Skeletal muscle satellite cell (primary cell): ENCODE results near the gene MYT1.
"Not testable (repeated sequence)": the region's sequence is repeated elsewhere in the genome, so short reads cannot be mapped to it uniquely, and the experiment has no call there.

Experiments used
- H3K27me3 ChIP-seq: 2 replicates; pipeline ENCODE4 v1.7.0; 2013; ENCODE audit warnings: low read length; ENCODE audit not compliant: control insufficient read depth, insufficient read depth
- H3K36me3 ChIP-seq: 2 replicates; pipeline ENCODE4 v1.7.0; 2013; ENCODE audit warnings: mild to moderate bottlenecking, control low read depth, low read length; ENCODE audit not compliant: insufficient read depth
- H3K4me1 ChIP-seq: 2 replicates; pipeline ENCODE4 v1.7.0; 2013; ENCODE audit warnings: low read length; ENCODE audit not compliant: control insufficient read depth, insufficient read depth
- H3K4me2 ChIP-seq: 2 replicates; pipeline ENCODE4 v1.7.0; 2013; ENCODE audit warnings: mild to moderate bottlenecking, low read length
- H3K4me3 ChIP-seq: 2 replicates; pipeline ENCODE4 v1.7.0; 2013; ENCODE audit warnings: low read length
- H3K9ac ChIP-seq: 2 replicates; pipeline ENCODE4 v1.7.0; 2013; ENCODE audit warnings: mild to moderate bottlenecking, low read depth, low read length, moderate library complexity
- H3K9me3 ChIP-seq: replicated peaks from 2 replicates; pipeline ENCODE4 v1.7.0; 2013; ENCODE audit warnings: mild to moderate bottlenecking, control low read depth, low read length

MYT1 gene

DNA sequence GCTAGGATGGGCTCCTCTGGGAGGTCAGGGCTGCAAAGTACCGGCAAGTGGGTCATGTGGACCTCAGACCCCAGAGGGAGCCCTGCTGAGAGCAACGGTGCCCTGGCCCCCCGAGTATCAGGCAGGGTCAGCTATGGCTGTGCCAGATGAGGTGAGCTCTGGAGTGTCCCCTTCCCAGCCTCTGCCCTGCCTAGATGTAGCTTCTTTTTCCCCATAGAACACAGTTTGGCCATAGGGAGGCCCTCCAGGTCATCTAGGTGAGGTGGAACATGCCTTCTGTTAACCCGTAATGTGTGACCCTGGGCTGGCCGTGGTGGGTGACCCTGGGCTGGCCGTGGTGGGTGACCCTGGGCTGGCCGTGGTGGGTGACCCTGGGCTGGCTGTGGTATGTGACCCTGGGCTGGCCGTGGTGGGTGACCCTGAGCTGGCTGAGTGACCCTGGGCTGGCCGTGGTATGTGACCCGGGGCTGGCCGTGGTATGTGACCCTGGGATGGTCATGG, 70.1 kb downstream of the MYT1 start:
- Histone ChIP-seq H3K4me2 (no peak overlapping the region), H3K36me3 (no peaks in the 10 kb centered on the region), H3K9ac (no peak overlapping the region), H3K27me3 (peaks cover 19% of the 10 kb centered on the region), H3K4me1 (no peaks in the 10 kb centered on the region), H3K9me3 (no peaks in the 10 kb centered on the region), H3K4me3 (no peak overlapping the region)

DNA sequence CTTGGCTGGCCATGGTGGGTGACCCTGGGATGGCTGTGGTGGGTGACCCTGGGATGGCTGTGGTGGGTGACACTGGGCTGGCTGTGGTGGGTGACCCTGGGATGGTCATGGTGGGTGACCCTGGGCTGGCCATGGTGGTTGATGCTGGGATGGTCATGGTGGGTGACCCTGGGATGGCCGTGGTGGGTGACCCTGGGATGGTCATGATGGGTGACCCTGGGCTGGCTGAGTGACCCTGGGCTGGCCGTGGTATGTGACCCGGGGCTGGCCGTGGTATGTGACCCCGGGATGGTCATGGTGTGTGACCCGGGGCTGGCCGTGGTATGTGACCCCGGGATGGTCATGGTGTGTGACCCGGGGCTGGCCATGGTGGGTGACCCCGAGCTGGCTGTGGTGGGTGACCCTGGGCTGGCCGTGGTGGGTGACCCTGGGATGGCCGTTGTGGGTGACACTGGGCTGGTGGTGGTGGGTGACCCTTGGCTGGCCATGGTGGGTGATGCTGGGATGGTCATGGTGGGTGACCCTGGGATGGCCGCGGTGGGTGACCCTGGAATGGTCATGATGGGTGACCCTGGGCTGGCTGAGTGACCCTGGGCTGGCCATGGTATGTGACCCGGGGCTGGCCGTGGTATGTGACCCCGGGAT, 70.8 kb downstream of the MYT1 start:
- not testable (repeated sequence) for H3K4me3 ChIP-seq, H3K4me1 ChIP-seq, H3K36me3 ChIP-seq, H3K4me2 ChIP-seq, H3K9ac ChIP-seq, H3K9me3 ChIP-seq
- H3K27me3 ChIP-seq: peaks cover 22% of the 10 kb centered on the region

DNA sequence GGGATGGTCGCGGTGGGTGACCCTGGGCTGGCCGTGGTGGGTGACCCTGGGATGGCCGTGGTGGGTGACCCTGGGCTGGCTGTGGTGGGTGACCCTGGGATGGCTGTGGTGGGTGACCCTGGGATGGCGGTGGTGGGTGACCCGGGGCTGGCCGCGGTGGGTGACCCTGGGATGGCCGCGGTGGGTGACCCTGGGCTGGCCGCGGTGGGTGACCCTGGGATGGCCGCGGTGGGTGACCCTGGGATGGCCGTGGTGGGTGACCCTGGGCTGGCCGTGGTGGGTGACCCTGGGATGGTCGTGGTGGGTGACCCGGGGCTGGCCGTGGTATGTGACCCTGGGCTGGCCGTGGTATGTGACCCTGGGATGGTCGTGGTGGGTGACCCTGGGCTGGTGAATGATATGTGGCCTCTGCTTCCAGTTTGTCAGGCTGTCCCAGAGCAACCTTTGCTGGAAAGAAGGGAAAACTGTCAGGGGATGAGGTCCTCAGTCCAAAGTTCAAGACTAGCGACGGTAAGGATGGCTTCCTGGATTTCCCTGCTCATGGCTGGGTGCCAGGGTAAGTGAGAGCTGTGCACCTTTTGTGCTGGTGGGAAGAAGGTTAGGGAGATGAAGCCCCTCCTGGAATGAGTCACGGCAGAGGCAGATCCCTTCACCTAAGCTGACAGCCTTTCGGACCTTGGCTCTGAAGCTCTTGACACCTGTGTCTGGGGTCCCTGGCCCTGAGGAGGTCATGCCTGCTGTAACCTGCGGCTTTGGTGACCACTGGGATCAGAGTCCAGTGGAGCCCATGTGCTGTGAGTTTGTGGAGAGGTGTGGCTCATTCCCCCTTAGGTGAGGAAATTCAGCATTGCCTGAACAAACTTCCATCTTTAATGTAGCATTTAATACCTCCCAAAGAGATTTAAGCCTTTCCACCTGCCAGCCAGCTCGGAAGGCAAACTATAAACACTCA, 72.2 kb downstream of the MYT1 start:
- H3K9ac ChIP-seq: no peak overlapping the region
- H3K4me3 ChIP-seq: no peak overlapping the region
- H3K36me3 ChIP-seq: no peaks in the 10 kb centered on the region
- peaks cover 22% of the 10 kb centered on the region for H3K27me3 ChIP-seq
- no peaks in the 10 kb centered on the region for H3K4me1 ChIP-seq
- H3K4me2 ChIP-seq: no peak overlapping the region
- H3K9me3 ChIP-seq: no peaks in the 10 kb centered on the region

DNA sequence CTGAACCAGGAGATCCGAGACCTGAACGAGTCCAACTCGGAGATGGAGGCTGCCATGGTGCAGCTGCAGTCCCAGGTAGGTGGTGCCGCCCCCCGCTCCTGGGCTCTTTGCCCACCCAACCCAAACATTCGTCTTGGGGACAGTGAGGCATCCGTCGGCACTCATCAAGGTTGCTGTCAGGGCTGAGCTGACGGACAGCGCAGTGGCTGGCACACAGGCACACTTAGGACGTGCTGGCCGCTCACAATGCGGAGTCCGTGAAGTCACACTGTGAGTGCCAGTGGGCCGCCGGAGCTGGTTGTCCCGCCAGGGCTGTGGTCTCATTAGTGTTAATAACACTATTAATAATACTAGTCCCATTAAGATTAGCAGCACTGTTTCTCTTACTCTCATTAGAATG, 73.1 kb downstream of the MYT1 start:
- H3K4me3 ChIP-seq: no peak overlapping the region
- H3K4me1 ChIP-seq: no peaks in the 10 kb centered on the region
- H3K4me2 ChIP-seq: no peak overlapping the region
- no peaks in the 10 kb centered on the region for H3K9me3 ChIP-seq
- H3K27me3 ChIP-seq: peaks cover 26% of the 10 kb centered on the region
- H3K9ac ChIP-seq: no peak overlapping the region
- no peaks in the 10 kb centered on the region for H3K36me3 ChIP-seq

DNA sequence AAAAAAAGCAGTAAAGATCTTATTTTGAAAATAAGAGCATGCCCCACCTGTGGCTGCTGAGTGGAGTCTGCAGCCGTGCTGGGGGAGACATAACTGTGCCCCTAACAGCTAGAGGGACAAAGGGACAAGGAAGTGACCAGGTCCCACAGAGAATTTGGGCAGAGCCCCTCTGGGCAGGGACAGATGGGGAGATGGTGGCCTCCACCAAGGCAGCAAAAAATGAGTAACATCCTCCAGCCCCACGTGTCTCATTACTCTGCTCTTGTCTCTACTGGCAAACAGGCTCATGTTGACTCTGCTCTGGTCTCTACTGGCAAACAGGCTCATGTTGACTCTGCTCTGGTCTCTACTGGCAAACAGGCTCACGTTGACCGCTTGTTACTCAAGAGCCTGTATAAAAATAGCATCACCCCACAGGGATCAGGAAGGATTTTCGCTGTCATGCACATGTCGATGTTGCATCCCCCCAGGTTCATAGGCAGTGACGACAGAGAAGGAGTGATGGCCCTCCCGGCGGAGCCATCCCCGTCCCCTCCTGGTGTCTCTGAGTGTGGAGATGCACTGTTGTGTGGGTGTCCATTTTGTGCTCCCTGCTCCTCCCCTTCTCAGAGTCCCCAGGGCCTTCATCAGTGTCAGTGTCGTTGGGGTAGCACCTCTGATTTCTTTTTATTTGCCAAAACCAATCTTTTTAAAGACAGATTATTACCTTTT, 74.0 kb downstream of the MYT1 start:
- H3K4me3 ChIP-seq: no peak overlapping the region
- no peaks in the 10 kb centered on the region for H3K36me3 ChIP-seq
- H3K9ac ChIP-seq: no peak overlapping the region
- peaks cover 36% of the 10 kb centered on the region for H3K27me3 ChIP-seq
- no peak overlapping the region for H3K4me2 ChIP-seq
- no peaks in the 10 kb centered on the region for H3K4me1 ChIP-seq
- H3K9me3 ChIP-seq: no peaks in the 10 kb centered on the region

DNA sequence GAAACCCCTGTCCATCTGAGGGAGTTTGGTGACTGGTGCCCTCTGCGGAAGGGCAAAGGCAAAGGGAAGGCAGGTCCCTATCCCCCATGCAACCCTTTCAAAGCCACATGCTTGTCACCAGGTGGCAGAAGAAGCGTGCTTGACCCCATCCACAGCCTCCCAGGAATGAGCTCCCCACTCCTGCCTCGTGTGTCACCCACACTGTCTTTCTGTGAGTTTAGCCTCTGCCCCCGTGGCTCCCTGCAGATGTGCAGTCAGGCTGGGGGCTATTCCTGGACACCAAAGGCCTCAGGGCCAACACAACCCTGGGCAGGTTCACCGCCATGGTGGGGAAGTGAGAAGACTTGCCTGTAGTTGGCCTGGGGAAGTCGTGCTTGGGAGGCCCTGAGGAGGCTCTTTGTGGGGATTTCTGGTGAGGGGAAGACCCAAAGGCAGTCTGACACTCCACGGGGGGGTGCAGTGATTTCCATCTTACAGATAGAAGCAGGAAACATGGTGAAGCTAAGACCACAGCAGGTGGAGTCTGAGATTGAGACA, 74.7 kb downstream of the MYT1 start:
- no peak overlapping the region for H3K4me2 ChIP-seq
- no peak overlapping the region for H3K9ac ChIP-seq
- H3K9me3 ChIP-seq: no peaks in the 10 kb centered on the region
- H3K4me3 ChIP-seq: no peak overlapping the region
- H3K27me3 ChIP-seq: peaks cover 42% of the 10 kb centered on the region
- H3K4me1 ChIP-seq: no peaks in the 10 kb centered on the region
- H3K36me3 ChIP-seq: no peaks in the 10 kb centered on the region

DNA sequence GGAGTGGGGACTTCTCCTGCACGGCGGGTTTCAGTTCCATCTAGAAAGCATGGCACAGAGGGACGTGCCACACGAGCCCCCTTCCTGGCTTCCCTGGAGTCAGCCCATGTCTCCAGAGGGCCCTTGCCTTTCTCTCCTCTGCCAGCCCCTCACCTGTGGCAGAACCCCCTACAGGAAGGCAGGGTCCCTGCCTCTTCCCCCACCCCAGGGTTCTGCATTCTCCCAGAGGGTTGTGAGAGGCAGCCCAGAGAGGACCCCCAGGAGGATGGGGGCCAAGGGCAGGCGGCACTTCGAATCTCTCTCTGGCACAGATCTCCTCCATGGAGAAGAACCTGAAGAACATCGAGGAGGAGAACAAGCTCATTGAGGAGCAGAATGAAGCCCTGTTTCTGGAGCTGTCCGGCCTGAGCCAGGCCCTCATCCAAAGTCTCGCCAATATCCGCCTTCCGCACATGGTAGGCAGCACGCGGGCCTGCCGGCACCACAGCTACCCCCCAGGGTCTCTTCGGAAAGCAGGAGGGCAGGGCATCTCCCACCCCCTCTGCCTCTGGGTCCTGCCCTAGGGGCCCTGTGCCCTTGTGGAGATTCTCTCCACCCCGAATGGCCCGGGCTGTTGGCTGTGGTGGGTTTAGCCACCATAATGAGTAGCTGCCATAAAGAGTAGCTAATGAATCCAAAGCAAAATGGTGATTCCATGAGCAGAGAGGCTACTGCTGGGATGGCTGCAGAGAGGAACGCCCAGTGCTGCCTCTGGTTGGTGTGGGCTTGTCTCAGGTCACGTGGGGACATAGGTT, 75.4 kb downstream of the MYT1 start:
- Histone ChIP-seq H3K9ac (no peak overlapping the region), H3K9me3 (no peaks in the 10 kb centered on the region), H3K27me3 (peaks cover 49% of the 10 kb centered on the region), H3K4me3 (no peak overlapping the region), H3K4me1 (no peaks in the 10 kb centered on the region), H3K36me3 (no peaks in the 10 kb centered on the region), H3K4me2 (no peak overlapping the region)

DNA sequence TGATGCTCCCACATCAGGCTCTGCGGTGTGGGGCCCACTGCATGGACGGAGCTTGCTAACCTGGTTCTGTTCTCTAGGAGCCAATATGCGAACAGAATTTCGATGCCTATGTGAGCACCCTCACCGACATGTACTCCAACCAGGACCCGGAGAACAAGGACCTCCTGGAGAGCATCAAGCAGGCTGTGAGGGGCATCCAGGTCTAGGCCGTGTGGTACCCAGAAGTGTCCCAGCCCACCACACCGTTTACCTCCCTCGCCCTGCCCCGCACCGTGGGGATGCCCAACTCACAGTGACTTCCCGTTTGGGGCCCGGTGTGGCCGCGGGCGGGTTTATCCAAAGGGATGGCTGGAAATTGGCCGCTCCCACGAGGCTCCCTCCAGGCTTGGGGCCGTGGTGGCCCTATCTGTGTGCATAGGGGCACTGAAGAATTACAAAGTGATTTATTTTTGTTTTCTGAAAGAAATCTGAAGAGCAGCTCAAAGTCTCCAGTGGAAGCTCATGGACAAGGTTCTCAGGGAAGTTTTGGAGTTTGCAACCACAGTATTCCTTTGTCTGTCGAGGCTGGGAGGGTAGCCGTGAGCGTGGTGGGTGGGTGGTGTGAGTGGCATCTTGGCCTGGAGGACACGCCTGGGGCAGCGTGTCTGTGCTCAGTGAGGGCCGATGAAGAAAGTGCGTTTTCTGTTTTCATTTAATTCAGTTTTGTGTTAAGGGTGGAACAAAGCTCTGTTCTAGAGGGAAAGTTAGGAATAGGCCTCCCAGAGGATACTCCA, 76.2 kb downstream of the MYT1 start:
- Histone ChIP-seq H3K9ac (no peak overlapping the region), H3K4me3 (no peak overlapping the region), H3K4me2 (no peak overlapping the region), H3K9me3 (no peaks in the 10 kb centered on the region), H3K4me1 (no peaks in the 10 kb centered on the region), H3K27me3 (peaks cover 55% of the 10 kb centered on the region), H3K36me3 (no peaks in the 10 kb centered on the region)

DNA sequence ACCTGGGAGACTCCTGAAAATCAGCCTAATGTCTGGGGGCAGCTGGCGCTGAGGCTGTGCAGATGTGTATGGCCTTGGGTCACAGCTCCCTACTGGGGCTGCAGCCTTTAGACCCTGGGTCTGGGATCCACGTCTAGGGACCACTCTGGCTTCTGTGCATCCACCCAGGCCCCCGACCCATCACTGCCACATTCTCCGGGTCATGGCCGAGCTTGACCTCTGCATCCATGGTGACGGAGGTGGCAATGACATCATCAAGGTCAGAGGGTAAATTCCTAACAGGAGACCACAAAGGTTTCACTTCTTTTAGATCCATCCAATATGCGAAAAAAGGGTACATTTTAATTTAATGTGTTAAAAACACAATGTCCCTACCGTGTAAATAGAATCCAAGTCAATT, 76.8 kb downstream of the MYT1 start:
- Histone ChIP-seq H3K9me3 (no peaks in the 10 kb centered on the region), H3K36me3 (no peaks in the 10 kb centered on the region), H3K9ac (no peak overlapping the region), H3K4me3 (no peak overlapping the region), H3K27me3 (peaks cover 61% of the 10 kb centered on the region), H3K4me2 (no peak overlapping the region), H3K4me1 (no peaks in the 10 kb centered on the region)

DNA sequence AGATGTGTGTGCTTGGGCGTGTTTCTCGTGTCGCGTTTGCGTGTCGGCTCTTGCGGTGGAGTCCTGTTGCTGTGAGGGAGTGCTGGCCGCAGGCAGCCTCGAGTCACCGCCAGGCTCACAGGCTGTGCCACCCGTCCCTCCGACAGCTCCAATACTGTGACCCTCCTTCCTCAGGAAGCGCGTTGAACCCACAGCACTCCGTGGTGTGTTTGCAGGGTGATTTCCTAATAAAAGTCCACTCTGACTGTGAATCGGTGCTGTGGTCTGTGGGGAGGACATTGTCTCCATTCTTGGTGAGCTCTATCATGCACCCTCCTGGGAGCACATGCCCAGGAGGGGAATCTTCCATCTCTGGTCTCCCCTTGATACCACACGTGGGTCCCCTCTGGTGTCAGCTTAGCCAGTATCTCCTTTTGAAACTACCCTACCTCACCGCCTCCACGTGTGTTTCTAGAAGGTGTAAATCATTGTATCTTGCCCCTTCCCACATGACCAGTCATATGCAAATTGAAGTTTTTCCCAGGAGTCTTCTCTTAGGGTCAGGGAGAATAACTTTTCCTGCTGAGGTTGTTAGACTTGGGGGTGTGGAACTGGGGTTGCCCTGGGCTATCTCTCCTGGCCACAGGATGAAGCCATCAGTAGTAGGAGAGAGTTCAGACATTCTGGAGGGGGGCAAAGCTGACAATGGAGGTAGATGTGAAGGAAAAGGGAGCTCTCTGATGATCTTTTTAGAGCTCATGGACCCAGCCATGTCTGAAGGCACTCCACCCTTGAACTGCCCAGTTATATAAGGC, 77.9 kb downstream of the MYT1 start:
- Histone ChIP-seq H3K27me3 (peaks cover 69% of the 10 kb centered on the region), H3K36me3 (no peaks in the 10 kb centered on the region), H3K4me2 (no peak overlapping the region), H3K4me3 (no peak overlapping the region), H3K9ac (no peak overlapping the region), H3K9me3 (no peaks in the 10 kb centered on the region), H3K4me1 (no peaks in the 10 kb centered on the region)
